Hepatocyte (in vitro differentiated cells): ENCODE measurements around the gene AGRN. TPM values are rescaled to one million over a fixed set of nuclear protein-coding genes. Genes with fewer than 3 reads are reported as not detected.
"Not testable (repeated sequence)": the region's sequence is repeated elsewhere in the genome, so short reads cannot be mapped to it uniquely, and the experiment has no call there.

Experiments used
- DNase-seq: peaks from one replicate; pipeline ENCODE4 v3.0.0-alpha.2; 2016; ENCODE audit warnings: low spot score
- H2AFZ ChIP-seq: fragments of 200-600 bp; sonication (generic); 2 replicates; pipeline ENCODE4 v1.6.0; 2016; ENCODE audit warnings: antibody characterized with exemption, mild to moderate bottlenecking
- H3K27ac ChIP-seq: fragments of 200-600 bp; sonication (generic); 2 replicates; pipeline ENCODE4 v1.5.1; 2016; ENCODE audit warnings: mild to moderate bottlenecking
- H3K27me3 ChIP-seq: fragments of 200-600 bp; sonication (generic); 2 replicates; pipeline ENCODE4 v1.6.1; 2016
- H3K36me3 ChIP-seq: fragments of 200-600 bp; sonication (generic); replicated peaks from 2 replicates; pipeline ENCODE4 v1.5.1; 2016; ENCODE audit warnings: low read depth; ENCODE audit not compliant: insufficient read depth
- H3K4me1 ChIP-seq: fragments of 200-600 bp; sonication (generic); 2 replicates; pipeline ENCODE4 v1.5.1; 2016; ENCODE audit warnings: mild to moderate bottlenecking, moderate library complexity; ENCODE audit not compliant: insufficient read depth
- H3K4me2 ChIP-seq: fragments of 200-600 bp; sonication (generic); 2 replicates; pipeline ENCODE4 v1.6.0; 2016
- H3K4me3 ChIP-seq: fragments of 200-600 bp; sonication (generic); 2 replicates; pipeline ENCODE4 v1.5.1; 2016; ENCODE audit warnings: mild to moderate bottlenecking
- H3K79me2 ChIP-seq: fragments of 200-600 bp; sonication (generic); 2 replicates; pipeline ENCODE4 v1.6.0; 2017; ENCODE audit warnings: mild to moderate bottlenecking
- H3K9me2 ChIP-seq: fragments of 200-600 bp; sonication (generic); replicated peaks from 2 replicates; pipeline ENCODE4 v1.6.0; 2017; ENCODE audit warnings: mild to moderate bottlenecking; ENCODE audit not compliant: insufficient read depth
- H3K9me3 ChIP-seq: fragments of 200-600 bp; sonication (generic); 2 replicates; pipeline ENCODE4 v1.5.1; 2016; ENCODE audit warnings: low read depth, mild to moderate bottlenecking
- H4K20me1 ChIP-seq: fragments of 200-600 bp; sonication (generic); 2 replicates; pipeline ENCODE4 v1.6.0; 2016; ENCODE audit warnings: mild to moderate bottlenecking; ENCODE audit not compliant: insufficient read depth, poor library complexity, severe bottlenecking
- CTCF ChIP-seq: fragments of 200-600 bp; sonication (generic); IDR thresholded peaks from 2 replicates; pipeline ENCODE4 v1.5.1; 2016; ENCODE audit warnings: antibody characterized with exemption, mild to moderate bottlenecking; ENCODE audit not compliant: poor library complexity
- EZH2 ChIP-seq: fragments of 200-600 bp; sonication (generic); IDR thresholded peaks from 2 replicates; pipeline ENCODE4 v1.6.1; 2016; ENCODE audit warnings: antibody characterized with exemption, mild to moderate bottlenecking, borderline replicate concordance
- EZH2phosphoT487 ChIP-seq: fragments of 200-600 bp; sonication (generic); IDR thresholded peaks from one replicate; pipeline ENCODE4 v1.6.1; 2018; ENCODE audit warnings: antibody characterized with exemption, mild to moderate bottlenecking, low read depth, moderate library complexity; ENCODE audit not compliant: unreplicated experiment, severe bottlenecking
- WGBS: methylation state at CpG from one replicate; pipeline ENCODE4 v1.1.6; 2016; ENCODE audit warnings: low lambda C conversion rate; ENCODE audit errors: missing lambda C conversion rate; 5-methylcytosine and 5-hydroxymethylcytosine counted together
- polyA plus RNA-seq: library from polyadenylated mRNA; unstranded; fragments of >200 nt; fragmentation: Nextera tagmentation; extraction: Ambion mirVana; gene quantifications from 2 replicates; pipeline ENCODE4 v1.2.1, GENCODE V29; 2016
- total RNA-seq: library from RNA; depleted of rRNA; stranded (reverse); fragments of >200 nt; gene quantifications from 2 replicates; pipeline ENCODE4 v1.2.3, GENCODE V29; 2014

Gene AGRN
- total and polyA plus RNA-seq, 2 experiments from 2014 or later: 53.3 to 81.8 TPM

DNA sequence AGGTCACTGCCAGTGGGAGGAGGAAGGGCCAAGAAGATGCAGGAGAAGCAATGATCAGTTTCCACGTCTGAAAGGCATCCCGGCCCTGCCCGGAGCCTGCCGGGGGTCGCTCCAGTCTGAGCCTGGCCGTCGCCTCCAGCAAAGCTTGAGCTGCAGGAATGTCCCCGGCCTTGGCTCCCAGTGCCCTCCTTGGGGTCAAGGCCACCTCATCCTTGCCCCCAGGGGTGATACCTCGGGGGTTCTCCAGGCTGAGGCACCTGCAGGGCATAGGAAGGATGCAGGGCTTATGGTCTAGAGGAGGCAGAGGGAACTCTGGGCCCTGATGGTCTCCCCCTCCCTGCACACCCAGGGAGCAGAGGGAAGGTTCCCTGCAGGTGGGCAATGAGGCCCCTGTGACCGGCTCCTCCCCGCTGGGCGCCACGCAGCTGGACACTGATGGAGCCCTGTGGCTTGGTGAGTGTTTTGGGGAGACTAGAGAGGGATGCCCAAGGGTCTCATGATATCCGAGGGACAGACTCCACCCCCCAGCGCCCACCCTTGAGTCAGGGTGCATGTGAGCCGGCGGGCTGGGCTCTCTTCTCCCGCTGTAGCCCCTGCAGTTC, 34.3 kb downstream of the AGRN start:
- Histone ChIP-seq H3K27ac (no peak overlapping the region), H3K9me2 (no peaks in the 10 kb centered on the region), H3K9me3 (no peaks in the 10 kb centered on the region), H4K20me1 (no peaks in the 10 kb centered on the region), H3K79me2 (no peaks in the 10 kb centered on the region), H3K36me3 (no peaks in the 10 kb centered on the region), H3K4me1 (peaks cover 6% of the 10 kb centered on the region), H3K4me3 (no peak overlapping the region), H3K27me3 (peaks cover 11% of the 10 kb centered on the region), H3K4me2 (no peak overlapping the region), H2AFZ (no peak overlapping the region)
- 96% methylated on average over 18 of the region's 18 CpGs for whole genome bisulfite sequencing
- TF ChIP-seq EZH2: no peak
- no peak for TF ChIP-seq CTCF
- TF ChIP-seq EZH2phosphoT487: no peak
- no peak for DNase-seq

- no peak overlapping the region for H3K4me3 ChIP-seq
- H3K27me3 ChIP-seq: peaks cover 14% of the 10 kb centered on the region
- TF ChIP-seq CTCF (no peak), EZH2phosphoT487 (no peak), EZH2 (no peak)
- 85% methylated on average over 23 of the region's 23 CpGs for WGBS
- no peak overlapping the region for H2AFZ ChIP-seq
- H3K4me1 ChIP-seq: peaks cover 10% of the 10 kb centered on the region
- H3K9me3 ChIP-seq: no peaks in the 10 kb centered on the region
- no peaks in the 10 kb centered on the region for H3K36me3 ChIP-seq
- no peaks in the 10 kb centered on the region for H3K9me2 ChIP-seq
- no peak overlapping the region for H3K4me2 ChIP-seq
- no peak for DNase-seq
- no peaks in the 10 kb centered on the region for H4K20me1 ChIP-seq
- no peak overlapping the region for H3K27ac ChIP-seq
- H3K79me2 ChIP-seq: no peaks in the 10 kb centered on the region
Observed at GRCh38 chr1:1054971-1055370, 35.1 kb downstream of the AGRN start.

GRCh38 chr1:1055841-1056736, 36.2 kb downstream of the AGRN start:
- no peaks in the 10 kb centered on the region for H3K9me2 ChIP-seq
- no peaks in the 10 kb centered on the region for H4K20me1 ChIP-seq
- no peaks in the 10 kb centered on the region for H3K9me3 ChIP-seq
- H3K4me2 ChIP-seq: no peak overlapping the region
- no peak overlapping the region for H3K4me3 ChIP-seq
- 96% methylated on average over 27 of the region's 50 CpGs for WGBS
- no peaks in the 10 kb centered on the region for H3K79me2 ChIP-seq
- no peak overlapping the region for H3K27ac ChIP-seq
- H3K36me3 ChIP-seq: no peaks in the 10 kb centered on the region
- H3K27me3 ChIP-seq: peaks cover 24% of the 10 kb centered on the region
- peaks cover 10% of the 10 kb centered on the region for H3K4me1 ChIP-seq
- DNase-seq: no peak
- no peak for TF ChIP-seq EZH2phosphoT487
- TF ChIP-seq EZH2: no peak
- TF ChIP-seq CTCF: no peak
- H2AFZ ChIP-seq: no peak overlapping the region

DNA sequence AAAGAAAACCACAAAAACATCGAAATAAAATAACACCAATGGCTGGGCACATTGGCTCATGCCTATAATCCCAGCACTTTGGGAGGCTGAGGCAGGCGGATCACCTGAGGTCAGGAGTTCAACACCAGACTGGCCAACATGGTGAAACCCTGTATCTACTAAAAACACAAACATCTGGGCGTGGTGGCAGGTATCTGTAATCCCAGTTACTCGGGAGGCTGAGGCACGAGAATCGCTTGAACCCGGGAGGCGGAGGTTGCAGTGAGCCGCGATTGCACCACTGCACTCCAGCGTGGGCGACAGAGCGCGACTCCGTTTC, 37.8 kb downstream of the AGRN start:
- not testable (repeated sequence) for H3K27ac ChIP-seq, H4K20me1 ChIP-seq, DNase-seq, H2AFZ ChIP-seq, H3K9me3 ChIP-seq, H3K4me2 ChIP-seq, H3K9me2 ChIP-seq, H3K36me3 ChIP-seq, H3K79me2 ChIP-seq, H3K4me3 ChIP-seq
- peaks cover 16% of the 10 kb centered on the region for H3K4me1 ChIP-seq
- peaks cover 30% of the 10 kb centered on the region for H3K27me3 ChIP-seq
- 75% methylated on average over 15 of the region's 15 CpGs for WGBS
